H1 (cell line): ENCODE data around the gene PLXDC2. TPM values are rescaled to one million over a fixed set of nuclear protein-coding genes. Genes with fewer than 3 reads are reported as not detected.

Experiments
- CHD7 ChIP-seq: fragments of 300-600 bp; sonication (generic); IDR thresholded peaks from 2 replicates; pipeline ENCODE4 v1.7.1; 2012; ENCODE audit warnings: low read length, moderate library complexity, mild to moderate bottlenecking, inconsistent platforms; ENCODE audit not compliant: insufficient replicate concordance
- RBBP5 ChIP-seq: IDR thresholded peaks from 2 replicates; pipeline ENCODE4 v1.7.1; 2012; ENCODE audit warnings: low read depth, mild to moderate bottlenecking, inconsistent platforms, low read length, moderate library complexity, borderline replicate concordance
- polyA plus RNA-seq, 7 experiments: library from polyadenylated mRNA; depleted of rRNA in 3 of 7; stranded (reverse) in 5 of 7; unstranded in 2 of 7; fragments of >200 nt in 5 of 7; fragments of 200-250 nt in 2 of 7; gene quantifications; 1 replicate in 5 of 7; 2 replicates in 1 of 7; 4 replicates in 1 of 7; pipeline versions ENCODE4 v1.2.1 to v1.2.3, GENCODE V29; 2011 to 2013; ENCODE audit warnings: missing spikeins in 2 of 7, mixed read lengths in 2 of 7
- total RNA-seq: library from RNA; stranded (reverse); fragmentation: NEBNext Ultra II Directional; extraction: Animal tissue kit (Norgen Biotek cat#: 25700); gene quantifications from 2 replicates; pipeline ENCODE4 v1.2.1, GENCODE V29; 2021

Gene PLXDC2
- total and polyA plus RNA-seq, 2 of the 8 experiments (the other 6 are each of a cell fraction or from before 2014, with no cell fraction given) = 23.0 to 40.5 TPM

DNA sequence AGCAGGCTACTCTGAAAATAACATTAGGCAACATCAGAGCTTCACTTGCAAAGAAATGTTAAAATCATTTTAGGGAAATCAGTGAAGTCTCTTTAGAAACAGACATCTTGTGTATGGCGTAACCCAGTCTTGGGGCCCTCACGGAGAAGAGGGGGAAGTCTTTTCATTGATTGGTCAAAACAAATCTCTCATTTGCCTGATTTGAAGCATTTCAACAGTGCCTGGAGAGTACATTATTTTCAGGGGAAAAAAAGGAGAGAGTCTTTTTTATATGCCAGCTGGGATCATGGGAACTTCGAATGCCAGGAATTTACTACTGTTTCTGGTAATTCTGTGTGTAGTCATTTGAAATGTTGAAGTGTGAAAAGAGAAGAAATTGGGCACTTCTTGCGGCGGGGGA lies 471.4 kb downstream of the PLXDC2 start (continued):
- TF ChIP-seq CHD7 (no peak), RBBP5 (no peak)
